ENCODE data around the gene STIP1.

DNA sequence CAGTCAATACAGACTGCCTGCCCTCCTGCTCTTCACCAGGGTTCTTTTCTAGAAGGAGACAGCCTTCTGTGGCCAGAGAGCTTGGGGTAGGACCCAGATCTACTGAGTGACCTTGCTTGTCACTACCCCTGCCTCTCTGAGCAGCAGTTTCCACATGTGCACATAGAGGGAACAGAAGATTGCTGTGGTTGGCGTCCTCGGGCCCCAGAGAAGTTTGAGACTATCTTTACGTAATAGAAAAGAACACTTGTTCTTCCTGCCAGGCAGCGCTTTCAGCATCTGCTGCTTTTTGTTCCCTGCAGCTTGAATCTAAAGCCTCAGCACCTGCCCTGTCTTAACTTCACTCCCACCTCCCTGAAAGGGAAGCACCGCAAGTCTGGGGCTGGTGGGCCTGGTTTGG is 53.0 kb downstream of the STIP1 start:
- TF ChIP-seq POLR2AphosphoS5 (IDR thresholded peaks at IDR 0.05; ENCODE audit: low read depth, low read length) (no peak), POLR2A (IDR thresholded peaks at IDR 0.05; ENCODE audit: low read depth, low read length) (no peak)
